AG10803 (cell line): Measurements from ENCODE around the gene SMIM38.

Experiments used
- DNase-seq: peaks from one replicate; pipeline ENCODE4 v3.0.0; 2010; ENCODE audit warnings: low read depth
- H3K4me3 ChIP-seq: 2 replicates; pipeline ENCODE4 v1.5.1; 2011; ENCODE audit warnings: mild to moderate bottlenecking, low read length, control low read depth
- TF ChIP-seq, protein P1 (sequence below): conservative IDR thresholded peaks from 2 replicates; pipeline ENCODE4 v1.5.1; 2011; ENCODE audit warnings: mild to moderate bottlenecking, low read length, control low read depth, inconsistent platforms

Gene SMIM38

DNA sequence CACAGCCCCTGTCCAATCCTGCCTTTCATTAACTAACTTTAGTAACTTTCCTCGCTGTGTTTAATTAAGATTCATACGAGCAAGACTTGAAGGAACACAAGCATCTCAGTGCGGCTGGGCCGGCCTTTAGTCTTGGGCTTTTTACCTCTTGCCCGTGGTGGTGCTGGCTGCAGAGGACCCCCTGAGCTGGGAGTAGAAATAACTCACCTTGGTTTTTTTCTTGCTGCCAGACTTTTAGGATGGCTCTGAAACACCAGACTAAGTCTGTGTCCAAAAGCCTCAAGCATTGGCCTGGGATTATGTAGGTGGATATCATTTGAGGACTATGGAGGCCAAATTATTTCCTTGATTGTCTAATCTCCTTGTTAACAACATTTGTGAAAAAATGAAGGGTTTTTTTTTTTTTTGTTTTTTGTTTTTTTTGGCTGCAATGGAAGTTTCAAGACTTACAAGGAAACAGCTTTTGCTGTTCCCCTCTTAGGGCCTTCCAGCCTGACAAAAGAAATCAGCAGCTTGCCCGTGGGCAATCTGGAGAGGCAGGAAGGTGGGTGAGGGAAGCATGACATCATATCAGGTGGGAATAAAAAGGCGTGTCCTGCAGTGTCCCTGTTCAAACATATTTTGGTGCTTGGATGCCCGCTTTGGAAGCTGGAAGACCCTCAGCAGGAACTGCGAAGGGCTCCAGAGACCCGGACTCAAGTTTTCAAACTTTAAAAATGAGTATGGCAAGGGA is 44.0 kb downstream of the SMIM38 start:
- no peak for DNase-seq
- H3K4me3 ChIP-seq = no peak overlapping the region
- TF ChIP-seq, protein P1, sequence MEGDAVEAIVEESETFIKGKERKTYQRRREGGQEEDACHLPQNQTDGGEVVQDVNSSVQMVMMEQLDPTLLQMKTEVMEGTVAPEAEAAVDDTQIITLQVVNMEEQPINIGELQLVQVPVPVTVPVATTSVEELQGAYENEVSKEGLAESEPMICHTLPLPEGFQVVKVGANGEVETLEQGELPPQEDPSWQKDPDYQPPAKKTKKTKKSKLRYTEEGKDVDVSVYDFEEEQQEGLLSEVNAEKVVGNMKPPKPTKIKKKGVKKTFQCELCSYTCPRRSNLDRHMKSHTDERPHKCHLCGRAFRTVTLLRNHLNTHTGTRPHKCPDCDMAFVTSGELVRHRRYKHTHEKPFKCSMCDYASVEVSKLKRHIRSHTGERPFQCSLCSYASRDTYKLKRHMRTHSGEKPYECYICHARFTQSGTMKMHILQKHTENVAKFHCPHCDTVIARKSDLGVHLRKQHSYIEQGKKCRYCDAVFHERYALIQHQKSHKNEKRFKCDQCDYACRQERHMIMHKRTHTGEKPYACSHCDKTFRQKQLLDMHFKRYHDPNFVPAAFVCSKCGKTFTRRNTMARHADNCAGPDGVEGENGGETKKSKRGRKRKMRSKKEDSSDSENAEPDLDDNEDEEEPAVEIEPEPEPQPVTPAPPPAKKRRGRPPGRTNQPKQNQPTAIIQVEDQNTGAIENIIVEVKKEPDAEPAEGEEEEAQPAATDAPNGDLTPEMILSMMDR = no peak

DNA sequence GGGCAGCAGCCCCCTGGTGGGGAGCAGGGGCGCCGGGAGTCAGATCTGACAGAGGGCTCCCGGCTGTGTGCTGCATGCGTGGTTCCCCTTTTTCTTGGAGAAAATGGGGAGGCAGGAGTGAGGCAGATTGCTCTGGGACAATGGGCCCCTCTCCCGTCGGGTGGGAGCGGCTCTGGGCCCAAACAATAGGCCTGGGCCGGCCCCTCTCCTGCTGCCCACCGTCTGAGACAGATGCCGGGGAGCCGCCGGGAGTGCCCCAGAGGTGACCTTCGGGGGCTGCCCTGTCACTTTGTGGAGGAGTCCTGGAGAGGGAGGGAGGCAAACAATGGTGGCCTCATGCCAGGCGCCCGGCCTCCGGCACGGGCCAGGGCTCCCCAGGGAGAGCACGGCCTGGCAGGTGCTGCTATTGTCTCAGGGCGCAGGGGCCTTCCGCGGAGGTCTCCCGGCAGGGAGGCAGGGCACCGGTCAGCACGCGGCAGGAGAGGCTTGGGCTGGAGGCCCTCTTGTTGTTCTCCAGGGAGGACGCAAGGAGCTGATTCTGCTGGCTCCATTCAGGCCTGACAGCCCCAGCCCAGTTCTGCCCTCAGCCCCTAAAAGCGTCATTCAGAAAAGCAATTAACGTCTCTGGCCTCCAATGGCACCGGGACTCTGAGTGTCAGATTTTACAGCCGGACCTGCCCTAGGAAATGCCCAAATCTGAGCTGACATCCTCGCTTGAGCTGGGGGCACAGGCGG is 44.8 kb downstream of the SMIM38 start:
- H3K4me3 ChIP-seq = no peak overlapping the region
- TF ChIP-seq, protein P1 = no peak
- DNase-seq = no peak

DNA sequence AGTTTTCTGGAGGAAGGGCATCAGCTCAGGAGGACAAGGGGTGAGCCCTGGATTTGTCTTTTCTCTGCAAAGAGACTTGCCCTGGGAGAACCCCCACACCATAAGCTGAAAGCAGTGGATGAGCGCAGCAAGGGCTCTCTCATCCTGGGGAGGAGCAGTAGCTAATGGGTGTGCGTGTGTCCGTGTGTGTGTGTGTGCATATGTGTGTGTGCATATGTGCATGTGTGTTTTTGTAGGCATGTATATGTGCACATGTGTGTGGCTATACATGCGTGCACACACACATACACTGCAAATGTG is 45.3 kb downstream of the SMIM38 start:
- DNase-seq = no peak
- H3K4me3 ChIP-seq = no peak overlapping the region
- TF ChIP-seq, protein P1 = no peak

DNA sequence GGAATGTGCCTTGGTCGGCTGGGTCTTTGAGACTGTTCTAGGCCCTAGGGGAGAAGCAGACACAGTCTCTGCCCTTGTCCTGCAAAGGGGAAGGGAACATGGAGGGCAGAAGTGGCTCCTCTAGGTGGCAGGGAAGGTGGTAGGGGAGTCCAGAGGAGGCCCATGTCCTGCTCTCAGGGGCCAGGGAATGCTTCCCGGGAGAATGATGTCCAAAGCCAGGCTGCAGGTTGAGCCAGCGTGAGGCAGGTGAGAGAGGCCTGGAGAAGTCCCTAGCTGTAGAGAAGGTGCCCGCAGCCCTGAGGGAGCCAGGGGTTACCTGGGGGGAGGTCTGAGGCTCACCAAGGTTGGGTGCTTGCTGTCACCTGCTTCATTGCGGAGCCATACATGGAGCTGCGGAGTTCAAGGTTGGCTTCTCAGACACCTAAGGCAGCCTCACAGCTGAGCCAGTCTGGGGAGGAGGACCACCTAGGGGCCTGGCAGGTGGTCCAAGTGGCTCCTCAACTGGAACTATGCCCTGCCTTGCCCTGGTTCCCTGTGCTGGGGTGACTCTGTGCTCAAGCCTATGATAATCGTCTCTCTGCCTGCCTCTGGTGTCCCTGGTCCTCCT is 46.1 kb downstream of the SMIM38 start:
- H3K4me3 ChIP-seq = no peak overlapping the region
- TF ChIP-seq, protein P1 = no peak
- no peak for DNase-seq

DNA sequence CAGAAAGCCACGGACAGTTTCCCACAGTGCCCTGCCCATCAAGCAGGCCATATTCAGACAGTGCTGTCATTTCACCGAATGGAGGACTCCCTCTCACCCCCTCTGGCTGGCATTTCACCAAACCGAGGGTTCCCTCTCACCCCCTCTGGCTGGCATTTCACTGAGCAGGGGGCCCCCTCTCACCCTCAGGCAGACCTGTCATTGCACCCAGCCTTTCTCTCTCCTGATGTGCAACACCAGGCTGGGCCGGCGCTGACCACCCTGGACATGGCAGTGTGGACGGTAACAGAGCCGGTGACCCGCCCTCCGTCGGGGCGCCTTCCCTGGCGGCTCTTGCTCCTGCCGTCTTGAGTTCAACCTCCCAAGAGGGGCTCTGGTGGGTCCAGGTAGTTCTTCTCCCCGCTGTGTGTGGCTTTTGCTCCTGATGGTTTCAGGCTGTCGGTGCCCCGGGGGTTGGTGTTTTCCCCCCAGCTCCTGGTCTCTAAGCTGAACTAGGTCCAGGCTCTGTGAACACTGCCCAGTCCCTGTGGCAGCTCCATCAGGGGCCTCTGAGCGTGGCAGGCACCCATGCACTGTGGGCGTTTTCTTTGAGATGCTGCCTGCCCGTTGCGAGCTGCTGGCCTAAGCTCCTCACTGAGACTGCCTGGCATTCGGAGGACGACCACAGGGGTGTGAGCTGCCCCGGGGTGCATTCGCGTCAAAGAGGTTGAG is 46.9 kb downstream of the SMIM38 start:
- TF ChIP-seq, protein P1 = no peak
- no peak for DNase-seq
- H3K4me3 ChIP-seq = no peak overlapping the region

DNA sequence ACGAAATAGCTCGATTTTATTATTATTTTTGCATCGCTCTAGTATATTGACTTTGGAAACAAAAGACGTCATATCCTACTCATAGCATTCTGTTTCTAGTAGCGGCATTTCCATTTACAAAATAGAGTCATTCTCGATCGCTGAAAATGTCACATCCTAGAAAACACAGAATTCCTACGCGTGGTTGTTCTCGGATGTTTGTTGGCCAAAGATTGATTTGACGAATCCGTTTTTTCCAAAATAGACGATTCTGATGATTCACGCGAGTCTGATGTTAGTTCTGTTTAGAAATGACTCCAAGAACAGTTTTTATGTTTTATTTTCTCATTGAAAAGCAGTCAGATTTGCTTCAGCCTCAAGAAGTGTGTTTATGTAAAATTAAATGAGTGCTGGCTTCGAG is 47.6 kb downstream of the SMIM38 start:
- DNase-seq = no peak
- no peak overlapping the region for H3K4me3 ChIP-seq

More for the DNA sequence above, 47.6 kb downstream of the SMIM38 start:
- TF ChIP-seq, protein P1 = no peak
